CD4-positive, alpha-beta T cell treated with Interleukin-2 at 100 ng/mL for 4 hours (primary cell): ENCODE results near the gene RRAGD.
A peak's percentile ranks its signal among the peaks of the same experiment; 100 is the strongest.

Experiments
- DNase-seq: peaks from one replicate; pipeline ENCODE4 v3.0.0-alpha.2; 2020; ENCODE audit warnings: low spot score

The RRAGD gene, protein sequence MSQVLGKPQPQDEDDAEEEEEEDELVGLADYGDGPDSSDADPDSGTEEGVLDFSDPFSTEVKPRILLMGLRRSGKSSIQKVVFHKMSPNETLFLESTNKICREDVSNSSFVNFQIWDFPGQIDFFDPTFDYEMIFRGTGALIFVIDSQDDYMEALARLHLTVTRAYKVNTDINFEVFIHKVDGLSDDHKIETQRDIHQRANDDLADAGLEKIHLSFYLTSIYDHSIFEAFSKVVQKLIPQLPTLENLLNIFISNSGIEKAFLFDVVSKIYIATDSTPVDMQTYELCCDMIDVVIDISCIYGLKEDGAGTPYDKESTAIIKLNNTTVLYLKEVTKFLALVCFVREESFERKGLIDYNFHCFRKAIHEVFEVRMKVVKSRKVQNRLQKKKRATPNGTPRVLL

DNA sequence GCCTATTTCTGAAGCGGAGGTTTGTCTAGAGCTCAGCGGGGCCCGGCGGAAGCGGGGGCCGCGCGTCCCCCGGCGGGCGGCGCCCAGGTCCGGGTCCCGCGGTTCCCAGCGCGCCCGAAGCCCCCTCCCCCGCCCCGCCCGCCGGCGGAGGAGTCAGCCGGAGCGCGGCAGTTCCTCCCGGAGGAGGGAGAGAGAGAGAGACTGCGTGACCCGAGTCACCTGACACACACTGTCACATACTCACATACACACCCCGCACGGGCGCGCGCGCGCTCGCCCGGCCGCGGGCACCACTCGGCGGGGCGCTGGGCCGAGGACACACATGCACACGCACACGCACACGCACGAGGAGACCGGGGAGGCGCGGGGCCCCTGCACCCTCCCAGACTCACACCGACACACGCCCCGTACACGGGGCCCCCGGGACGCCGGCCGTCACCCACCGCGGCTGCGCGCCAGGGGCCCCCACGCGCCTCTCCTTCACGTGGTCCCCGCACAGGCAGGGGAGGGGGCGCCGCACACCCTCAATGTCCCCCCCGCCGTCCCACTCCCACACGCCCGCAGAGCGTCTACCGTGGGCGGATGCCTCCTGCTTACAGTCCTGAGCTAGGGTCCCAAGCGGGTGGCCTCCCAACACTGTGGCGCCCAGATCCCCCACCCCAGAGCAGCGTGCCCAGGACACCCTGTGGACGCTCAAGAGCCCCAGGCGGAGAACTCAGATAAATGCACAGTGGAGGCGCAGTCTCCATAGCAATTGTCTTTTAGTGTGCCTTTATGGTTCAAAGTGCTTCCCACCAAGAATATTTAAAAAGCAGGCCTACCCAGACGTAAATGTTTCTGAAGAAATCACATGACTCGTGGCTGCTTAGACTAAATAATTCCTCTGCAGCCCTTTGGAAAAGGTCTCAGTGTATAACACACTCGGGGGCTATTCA, at the start of gene RRAGD:
Gene RRAGD, minus strand, starts transcription at position 203 of the 935 bp plus-strand sequence. CDS start 280 bp downstream, outside the sequence.
- DNase-seq, result peak; percentile 58

- no peak for DNase-seq
These were observed 48.6 kb upstream of the RRAGD start for GRCh38 chr6:89460713-89461112.

- DNase-seq, result no peak
These were observed 47.4 kb upstream of the RRAGD start for GRCh38 chr6:89459501-89459900.

GRCh38 chr6:89458704-89459103, 46.6 kb upstream of the RRAGD start:
- no peak for DNase-seq

- DNase-seq, result no peak
These were observed 42.2 kb upstream of the RRAGD start for GRCh38 chr6:89454300-89454699.

GRCh38 chr6:89452281-89452680, 40.2 kb upstream of the RRAGD start:
- no peak for DNase-seq

GRCh38 chr6:89449193-89449592, 37.1 kb upstream of the RRAGD start:
- no peak for DNase-seq

DNA sequence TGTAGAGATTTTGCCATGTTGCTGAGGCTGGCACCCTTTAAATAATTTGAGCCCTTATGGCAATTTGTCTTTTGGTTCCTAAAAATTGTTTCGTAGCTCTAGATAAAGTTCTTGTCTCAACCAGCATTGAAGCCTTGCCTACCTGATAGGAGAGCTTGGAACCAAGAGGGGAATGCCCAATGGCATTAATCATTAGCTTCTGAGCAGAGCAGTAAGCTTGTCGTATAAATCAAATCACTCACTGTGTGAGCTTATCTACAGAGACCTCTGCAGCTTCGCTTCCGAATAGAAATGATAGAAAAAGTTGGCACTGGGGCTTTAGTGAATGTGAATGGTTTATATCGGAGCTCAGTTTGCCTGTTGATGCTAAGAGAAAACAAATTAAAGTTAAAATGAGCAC, 31.6 kb upstream of the RRAGD start:
- no peak for DNase-seq

GRCh38 chr6:89440200-89440599, 28.1 kb upstream of the RRAGD start:
- DNase-seq, result no peak

DNA sequence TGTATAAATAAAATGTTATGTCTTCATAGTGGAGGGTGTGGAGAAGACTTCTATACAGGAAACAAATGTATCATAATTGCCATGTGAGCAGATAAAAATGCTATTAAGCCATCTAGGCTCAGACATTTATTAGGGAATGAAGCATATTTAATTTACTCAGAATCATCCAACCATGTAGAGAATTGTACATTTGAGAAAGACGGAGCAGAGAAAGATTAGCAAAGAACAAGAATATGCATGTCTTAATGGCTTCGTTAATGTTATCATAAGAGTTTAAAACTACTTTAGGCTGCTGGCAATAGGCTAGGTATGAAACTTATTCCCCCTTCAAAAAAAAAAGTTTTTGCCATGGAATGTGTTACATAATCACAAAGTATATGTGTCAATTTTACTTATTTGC, 26.9 kb upstream of the RRAGD start:
- no peak for DNase-seq

DNA sequence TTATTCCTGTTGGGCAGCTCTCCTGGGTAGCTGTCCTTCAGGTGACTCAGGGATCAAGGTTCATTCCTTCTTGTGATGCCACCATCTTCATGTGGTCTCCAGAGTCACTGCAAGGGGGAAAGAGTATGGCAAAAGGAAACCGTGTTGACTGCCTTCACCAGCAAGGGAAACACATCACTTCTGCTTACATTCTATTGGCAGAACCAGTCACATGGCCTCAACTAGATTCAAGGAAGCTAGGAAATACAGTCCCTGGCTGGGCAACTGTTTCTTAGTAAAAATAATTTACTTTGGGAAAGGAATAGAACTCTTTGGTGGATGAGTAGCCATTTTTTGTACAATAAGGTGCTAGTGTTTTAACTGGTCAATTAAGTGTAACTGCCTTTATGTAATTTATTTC, 26.2 kb upstream of the RRAGD start:
- DNase-seq, result no peak

- no peak for DNase-seq
These were observed 24.2 kb upstream of the RRAGD start for GRCh38 chr6:89436226-89436625.

GRCh38 chr6:89434954-89435353, 22.9 kb upstream of the RRAGD start:
- no peak for DNase-seq

GRCh38 chr6:89434150-89434499, 22.1 kb upstream of the RRAGD start:
- no peak for DNase-seq

DNA sequence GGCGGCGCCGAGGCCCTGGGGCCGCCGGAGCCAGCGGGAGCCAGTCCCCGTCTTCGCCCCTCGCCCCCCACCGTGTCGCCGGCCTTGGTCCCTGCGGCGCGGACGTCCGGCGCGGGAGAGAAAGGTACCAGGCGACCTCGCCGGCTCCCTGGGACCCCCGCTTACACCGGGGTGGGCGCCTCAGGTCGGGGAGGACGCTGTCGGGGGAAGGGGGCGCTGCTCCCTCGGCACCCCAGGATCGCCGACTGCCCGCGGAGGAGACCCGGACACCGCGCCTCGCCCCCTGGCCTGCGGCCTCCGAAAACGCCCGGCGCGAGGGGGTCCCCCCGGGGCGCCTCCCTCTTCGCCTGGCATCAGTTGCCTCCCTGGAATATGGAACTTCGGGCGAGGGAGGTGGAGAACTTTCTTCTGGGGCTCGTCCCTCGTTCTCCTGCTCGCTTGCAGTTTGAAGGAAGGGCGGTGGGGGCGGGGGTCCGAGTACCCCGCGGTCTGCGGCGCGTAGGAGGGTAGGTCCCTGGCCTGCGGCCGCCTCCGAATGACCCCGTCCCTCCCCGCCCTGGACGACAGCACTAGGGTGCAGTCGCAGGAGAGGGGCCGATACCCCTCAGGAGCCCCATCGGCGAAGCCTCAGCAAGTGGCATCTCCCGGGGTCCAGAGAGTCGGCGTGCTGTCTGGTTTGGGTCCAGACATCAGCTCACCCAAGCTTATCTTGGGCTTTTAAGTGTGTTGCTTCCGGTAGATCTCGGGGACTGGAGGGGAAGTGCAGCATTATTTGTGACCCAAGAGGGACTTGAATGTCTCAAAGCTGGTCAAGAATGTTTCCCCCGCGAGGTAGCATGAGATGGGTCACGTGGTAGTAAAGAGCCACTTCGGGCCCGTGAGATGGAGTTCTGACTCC, 21.4 kb upstream of the RRAGD start:
- peak; percentile 25 for DNase-seq

GRCh38 chr6:89432875-89433251, 20.8 kb upstream of the RRAGD start, which contains the start of gene ANKRD6:
Gene ANKRD6, plus strand, starts transcription at chr6:89433152. Its CDS starts 133,825 bp downstream, at chr6:89566977.
- DNase-seq, result peak; percentile 78

DNA sequence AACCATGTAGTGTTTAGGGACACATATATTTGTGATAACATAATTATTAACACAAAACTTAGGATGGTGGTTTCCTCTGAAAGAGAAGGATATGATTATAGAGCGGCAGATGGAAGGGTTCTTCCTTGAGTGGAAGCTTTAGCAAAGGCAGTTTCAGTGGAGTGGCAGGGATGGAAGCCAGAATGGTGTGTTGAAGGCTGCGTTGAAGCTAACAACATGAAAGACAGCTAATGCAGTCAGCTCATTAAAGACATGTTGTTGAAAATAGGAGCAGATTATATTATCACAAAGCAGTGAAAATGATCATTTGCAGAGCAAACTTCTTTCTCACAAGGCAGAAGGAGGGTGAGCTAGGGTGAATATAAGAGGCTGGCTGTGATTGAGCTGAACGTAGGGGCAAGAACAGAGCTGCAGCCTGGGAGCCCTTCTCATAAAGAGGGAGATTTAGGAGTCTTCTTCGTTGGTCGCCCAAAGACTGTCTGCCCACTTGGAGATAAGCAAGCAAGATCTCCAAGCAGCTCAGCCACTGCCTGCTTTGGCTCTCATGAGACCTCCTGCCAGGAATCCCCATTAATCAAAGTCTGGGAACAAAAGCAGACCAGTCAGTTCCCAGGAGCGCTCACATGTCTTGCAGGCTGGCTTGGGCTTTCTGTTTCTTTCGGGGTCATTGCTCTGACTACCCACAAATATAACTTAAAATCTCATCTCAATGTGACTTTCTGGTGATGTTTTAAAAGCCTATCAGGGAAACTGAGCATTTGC, 18.3 kb upstream of the RRAGD start:
- DNase-seq, result no peak

GRCh38 chr6:89416796-89417195, 4.7 kb upstream of the RRAGD start:
- no peak for DNase-seq

GRCh38 chr6:89415185-89415584, 3.1 kb upstream of the RRAGD start:
- DNase-seq, result no peak

DNA sequence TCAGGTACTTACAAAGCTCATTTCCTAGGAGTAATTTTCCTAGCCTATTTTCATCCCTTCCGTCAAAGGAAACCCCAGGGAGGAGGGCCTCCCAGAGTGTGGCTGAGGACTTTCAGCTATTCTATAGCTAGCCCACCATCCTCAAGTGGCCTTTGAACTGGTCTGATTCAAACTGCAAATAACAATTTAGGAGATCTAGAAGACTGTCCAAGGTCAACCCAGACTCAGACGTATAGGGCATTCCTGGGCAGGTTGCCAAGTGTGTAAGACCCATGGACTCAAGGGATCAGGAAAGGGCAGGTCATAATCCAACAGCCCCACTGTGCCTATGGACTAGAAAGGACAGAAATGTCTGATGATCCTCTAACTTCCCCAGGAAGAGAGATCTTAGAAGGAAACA, 2.1 kb upstream of the RRAGD start:
- no peak for DNase-seq

DNA sequence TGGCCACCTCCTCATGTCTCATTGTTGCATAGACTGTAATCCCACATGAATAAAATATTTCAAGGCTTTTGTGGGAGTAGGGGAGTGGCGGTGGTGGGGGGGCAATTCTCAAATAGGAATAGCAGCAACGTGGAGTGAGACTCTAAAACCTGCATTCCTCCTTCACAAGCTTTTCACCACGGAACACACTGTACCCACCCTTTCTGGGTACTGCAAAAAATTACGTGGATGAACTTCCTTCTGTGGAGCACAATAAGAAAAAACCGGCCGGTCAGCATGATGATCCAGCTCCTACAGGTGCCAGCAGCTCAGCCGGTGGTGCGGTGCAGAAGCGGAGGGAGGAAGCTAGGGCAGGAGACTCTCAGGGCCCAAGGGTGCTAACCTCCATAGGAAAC, 930 bp upstream of the RRAGD start:
- DNase-seq, result no peak
